ENCODE data around the gene NR5A2.

Gene NR5A2

DNA sequence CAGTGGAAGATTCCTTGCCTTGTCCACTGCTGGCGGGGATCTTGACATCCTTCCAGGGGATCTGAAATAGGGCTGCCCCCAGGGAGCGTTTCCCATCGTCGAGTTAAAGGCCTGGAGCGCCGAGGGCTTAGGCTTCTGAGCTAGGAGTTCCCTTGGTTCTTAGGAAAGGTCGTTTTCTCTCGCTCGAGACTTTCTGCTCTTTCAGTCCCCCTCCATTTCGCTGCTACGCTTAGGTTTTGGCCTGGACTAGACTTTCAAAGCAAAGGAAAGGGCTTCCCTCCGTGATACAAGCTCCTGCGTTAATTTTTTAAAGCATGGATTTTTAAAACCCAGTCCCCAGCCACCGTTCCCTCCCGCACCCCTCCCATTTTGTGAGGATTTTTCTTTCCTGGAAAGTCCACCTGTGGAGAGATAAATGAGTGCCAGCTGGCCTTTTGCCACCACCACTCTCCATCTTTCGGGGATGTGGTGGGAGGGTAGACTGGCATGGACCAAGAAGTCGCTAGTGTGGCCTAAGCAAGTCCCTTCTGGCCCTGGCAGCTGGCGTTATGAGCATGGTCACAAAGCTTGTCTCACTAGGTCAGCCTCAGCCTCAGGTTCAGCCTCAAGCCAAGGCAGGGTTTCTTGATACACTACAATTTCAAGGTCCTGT is 9.2 kb downstream of the NR5A2 start:
- no peak for DNase-seq (ENCODE audit: low read depth)

DNA sequence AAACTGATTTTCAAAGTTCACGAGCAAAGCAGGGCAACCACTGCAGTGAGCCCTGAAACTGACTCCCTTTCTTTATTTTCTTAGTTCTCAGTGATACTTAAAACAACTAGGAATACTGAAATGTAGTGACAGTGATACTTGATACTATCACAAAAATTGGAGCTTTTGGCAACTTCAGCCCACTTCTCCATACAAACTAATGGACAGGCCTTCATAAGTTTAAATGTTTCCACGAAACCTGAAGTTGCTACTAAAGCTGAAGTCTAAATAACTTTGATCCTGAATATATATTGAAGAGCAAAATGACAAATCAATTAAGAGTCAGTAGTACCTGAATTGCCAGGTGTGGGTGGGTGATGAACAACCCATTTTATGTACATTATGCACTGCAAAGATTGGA is 10.0 kb downstream of the NR5A2 start:
- no peak for DNase-seq (ENCODE audit: low read depth)

DNA sequence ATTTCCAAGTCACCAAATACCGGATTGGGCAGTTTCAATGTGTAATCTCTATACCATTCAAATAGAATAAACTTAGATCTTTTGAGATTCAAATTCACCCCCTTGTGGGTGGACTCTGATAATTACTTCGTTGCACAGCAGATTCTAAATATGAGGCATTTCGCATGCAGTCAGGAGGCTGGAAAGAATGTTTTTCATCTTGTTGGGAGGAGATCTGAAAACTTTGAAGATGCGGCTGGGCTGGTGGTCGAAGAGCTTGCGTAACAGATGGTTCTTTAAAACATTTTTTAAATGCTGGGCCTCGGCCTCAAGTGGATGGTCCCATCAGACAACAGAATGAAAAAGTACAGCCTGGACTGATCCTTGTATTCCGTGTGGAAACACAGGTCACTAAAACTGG is 10.4 kb downstream of the NR5A2 start:
- no peak for DNase-seq (ENCODE audit: low read depth)

DNA sequence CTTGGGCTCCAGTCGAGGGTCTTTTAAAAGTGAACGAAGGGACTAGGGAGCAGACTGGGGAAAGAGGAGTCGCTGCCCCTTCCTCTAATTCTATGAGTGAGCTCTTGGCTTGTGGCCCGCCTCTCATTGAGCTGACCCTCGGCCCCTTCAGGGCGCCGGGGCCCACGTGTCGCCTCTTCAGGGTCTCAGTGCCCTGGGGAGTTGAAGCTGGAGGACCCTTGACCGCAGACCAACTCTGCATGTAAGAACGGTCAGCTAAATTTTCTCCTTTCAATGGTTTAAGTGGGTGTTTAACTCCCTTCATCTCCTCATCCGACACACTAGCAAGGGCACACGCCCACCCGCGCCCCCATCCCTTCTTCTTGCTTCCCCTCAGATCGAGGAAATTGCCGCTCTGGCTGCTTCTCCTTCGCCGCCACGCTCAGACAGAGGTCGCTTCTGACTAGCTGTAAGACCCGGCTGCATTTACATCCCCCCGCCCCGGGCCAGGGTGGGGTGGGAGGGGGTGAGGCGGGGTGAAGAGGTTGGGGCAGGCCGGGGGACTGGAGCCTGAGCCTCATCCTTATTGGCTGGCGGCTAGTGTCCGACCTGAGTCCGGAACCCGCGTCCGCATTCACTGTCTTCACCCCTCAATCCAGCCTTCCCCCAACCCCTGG is 10.9 kb downstream of the NR5A2 start:
- DNase-seq (ENCODE audit: low read depth) = no peak

DNA sequence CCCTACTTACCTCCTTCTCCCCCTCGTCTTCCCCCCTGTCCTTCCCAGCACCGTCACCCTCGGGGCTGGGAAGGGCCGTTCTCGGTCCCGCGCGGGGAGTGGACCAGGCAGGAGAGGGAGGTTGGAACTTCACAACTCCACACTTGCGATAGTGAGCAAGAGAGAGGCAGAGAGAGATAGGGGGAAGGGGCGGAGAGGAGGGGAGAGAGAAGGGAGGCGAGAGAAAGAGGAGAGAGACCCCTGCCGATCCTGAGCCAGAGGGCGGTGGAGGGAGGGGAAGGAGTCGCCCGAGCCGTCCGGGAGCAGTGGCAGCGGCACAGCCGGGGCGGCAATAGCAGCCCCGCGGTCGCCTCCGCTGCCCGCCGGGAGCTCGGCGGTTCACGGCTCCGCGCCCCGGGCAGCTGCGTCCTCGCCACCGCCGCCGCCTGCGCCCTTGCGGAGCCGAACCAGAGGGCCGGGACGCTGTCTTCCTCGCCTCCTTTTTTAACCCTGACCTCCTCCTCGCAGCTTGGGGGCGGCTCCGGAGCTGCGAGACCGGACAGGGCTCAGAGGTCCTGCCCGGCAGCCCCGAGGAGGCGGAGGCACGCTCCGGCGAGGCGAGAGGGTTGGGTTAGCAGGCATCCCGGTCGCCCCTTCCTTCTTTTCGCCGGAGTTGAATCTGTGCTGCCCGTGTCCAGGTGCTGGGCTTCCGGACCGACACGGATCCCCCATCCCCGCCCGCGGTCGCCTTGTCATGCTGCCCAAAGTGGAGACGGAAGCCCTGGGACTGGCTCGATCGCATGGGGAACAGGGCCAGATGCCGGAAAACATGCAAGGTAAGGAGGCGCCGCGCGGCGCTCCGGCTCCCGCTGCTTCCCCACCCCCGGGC is 11.7 kb downstream of the NR5A2 start:
- DNase-seq (ENCODE audit: low read depth) = no peak

DNA sequence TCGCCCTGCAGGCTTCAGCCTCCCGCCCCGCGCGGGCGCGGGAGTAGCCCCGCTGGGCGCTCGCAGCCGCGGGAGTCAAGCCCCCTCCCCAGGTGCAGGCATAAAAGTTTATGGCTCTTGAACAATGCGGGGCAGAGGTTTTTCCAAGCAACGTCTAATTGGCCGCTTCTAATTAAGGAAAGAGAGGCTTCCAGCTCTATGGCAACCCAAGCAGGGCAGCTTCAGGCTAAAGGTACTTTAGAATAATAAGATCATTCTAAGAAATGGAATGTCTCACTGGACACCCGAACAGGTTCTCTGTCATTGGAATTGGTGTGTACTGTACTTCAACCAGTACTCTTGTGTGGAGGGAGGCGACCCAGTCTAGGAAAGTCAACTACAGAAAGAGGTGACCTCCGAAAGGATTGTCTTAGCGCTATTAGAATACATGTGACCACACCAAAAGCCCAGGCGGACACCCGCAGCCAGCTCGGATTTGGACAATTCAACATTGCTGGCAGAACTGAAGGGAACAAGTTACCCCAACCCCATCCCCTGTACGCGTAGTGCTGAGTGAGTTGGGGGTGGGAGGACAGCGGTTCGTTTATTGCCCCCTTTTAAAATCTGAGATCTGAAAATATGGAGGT is 12.5 kb downstream of the NR5A2 start:
- no peak for DNase-seq (ENCODE audit: low read depth)

DNA sequence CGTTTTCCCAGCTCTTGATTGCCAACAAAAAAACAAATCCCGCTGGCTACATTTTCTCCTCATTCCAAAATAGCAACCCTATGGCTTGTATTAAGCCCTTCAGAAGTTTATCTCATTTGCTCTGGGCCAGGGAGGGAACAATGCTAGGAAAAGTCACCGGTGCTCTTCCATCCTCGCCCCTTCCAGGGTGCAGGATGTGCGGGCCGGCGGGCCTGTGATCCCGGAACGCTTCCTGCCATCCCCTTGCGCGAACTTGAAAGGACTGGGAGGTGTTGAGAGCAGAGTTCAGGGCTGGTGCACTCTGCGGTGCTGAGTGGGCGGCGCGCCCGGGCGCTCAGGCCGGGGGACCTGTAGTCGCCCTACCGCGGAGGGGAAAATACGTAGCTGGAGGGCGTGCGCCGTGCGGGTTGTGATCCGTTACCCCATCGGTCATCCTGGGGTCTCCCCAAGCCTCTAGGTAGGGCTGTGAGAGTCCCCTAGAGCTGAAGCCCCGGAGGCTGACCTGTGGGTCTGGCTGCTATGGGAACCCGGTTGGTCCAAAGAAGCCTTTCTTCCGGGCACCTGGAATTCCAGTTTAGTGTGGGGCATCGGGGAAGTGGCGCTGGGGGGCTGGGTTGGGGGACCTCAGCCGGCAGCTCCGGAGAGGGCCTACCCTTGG is 13.1 kb downstream of the NR5A2 start:
- DNase-seq (ENCODE audit: low read depth) = no peak

DNA sequence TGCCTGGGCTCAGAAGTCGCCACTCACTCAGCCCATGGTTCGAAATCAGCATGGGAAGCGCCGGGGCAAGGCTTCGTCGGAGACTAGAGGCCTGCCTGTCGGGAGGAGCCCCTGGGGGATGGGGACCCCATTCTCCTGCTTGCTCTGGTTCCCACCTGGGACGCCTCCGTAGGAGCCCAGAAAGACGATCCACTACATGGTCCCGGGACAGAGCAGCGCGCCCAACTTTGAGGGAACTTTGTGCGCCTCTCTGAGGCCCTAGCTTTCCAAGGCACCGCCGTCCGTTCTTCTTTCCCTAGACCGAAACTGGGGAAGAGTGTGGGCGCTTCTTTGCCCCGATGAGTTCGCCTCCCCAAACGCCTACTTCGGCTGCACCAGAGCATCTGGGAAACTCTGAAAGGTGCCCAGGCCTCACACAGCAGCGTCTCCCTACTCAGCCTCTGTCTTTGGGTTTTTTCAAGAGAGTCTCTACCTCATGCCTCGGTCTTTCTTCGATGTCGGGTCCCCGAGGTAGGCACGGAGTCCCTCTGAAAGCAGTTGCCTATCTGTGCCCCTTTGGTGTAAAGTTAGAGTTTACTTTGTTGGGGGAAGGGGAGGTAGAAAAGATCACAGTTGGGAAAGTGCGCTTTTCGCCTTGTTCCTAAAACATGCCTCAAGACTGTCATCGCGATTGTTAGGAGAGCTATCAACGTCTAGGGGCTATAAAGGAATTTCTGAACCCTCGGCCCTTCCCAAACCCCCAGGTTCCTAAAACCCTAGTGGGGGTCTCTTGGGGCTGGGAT is 14.0 kb downstream of the NR5A2 start:
- no peak for DNase-seq (ENCODE audit: low read depth)

DNA sequence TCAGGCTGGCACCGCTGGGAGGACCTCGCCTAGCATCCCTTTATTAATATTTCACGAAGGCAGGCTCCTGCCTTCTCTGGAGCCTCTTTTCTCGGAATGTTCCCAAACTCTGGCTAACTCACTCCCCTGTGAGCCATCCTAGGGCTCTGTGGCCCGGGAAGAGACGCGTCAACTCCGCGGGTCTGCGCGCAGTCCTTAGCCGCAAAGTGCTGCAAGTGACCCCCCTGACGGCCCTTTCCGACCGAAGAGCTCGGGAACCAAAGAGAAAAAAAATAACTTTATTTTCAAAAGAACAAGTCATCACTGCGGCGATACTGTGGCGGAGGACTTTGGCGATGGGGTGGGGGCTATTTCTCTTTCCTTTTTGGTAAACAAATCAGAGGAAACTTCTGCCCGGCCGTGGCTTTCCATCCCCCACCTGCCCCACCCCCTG is 14.6 kb downstream of the NR5A2 start:
- DNase-seq (ENCODE audit: low read depth) = no peak

DNA sequence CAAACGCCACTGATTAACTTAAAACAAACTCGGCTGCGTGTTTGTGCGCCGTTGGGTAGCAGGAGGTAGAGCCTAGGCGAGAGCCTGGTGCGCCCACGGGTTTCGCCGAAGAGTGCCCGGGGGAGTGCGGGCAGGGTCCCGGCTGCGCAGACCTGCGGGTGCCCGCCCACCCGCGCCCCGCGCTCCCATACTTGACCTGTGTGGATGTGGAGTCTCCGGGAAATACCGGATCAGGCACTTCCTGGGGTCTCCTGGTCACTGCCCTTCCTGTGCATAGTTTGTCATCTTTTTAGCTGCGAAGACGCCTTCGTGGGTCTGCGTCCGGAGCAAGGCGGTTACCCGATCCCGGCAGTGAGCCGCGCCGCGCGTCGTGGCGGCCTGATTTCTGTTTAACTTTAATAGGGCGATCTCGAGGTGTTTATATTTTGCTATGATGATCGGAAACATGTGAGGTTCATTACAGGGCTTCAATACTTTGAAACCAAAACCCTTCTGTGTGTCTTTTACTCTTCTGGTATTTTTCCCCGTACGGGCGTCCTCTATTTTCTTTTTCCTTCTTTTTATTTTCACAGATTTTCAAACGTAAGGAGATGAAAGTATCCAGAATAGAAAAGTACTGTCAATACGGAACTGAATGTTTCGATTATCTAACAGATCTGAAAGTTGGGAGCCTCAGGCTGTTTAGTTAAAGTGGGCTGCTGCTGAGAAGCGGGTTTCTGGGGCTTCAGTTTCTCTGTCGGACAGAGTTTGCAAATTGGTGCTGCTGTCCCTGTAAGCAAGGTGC is 15.2 kb downstream of the NR5A2 start:
- no peak for DNase-seq (ENCODE audit: low read depth)

DNA sequence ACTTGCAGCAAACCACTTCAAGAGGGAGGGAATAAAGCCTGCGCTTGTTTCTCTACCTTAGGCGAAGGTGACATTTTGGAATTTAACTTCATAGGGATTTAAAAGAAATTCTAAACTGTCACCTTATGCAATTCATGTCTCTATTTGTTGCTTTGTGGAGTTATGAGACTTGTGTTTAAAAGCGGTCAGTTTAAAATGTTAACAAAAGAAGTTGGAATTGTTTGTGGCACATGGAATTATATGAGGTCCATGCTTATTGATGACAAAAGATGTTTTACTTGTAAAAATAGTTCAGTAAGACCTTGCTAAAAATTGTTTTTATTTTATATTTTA is 15.8 kb downstream of the NR5A2 start:
- no peak for DNase-seq (ENCODE audit: low read depth)

DNA sequence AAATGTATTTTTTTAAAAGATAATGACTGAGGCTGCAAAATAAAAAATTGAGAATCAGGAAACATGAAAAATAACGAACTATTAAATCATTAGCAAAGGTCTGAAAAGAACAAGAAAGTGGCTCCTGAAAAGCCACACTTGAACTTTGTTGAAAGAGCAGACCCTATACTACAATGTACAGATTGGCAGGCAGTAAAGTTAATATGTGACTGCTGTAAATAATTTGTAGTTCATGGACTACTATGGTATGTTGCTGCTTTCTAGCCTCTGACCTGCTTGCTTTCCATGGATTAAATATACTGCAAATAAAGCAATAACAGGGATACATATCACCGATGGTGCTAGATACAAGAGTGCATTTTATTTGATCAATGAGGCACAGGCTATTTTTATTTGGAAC is 18.6 kb downstream of the NR5A2 start:
- no peak for DNase-seq (ENCODE audit: low read depth)

DNA sequence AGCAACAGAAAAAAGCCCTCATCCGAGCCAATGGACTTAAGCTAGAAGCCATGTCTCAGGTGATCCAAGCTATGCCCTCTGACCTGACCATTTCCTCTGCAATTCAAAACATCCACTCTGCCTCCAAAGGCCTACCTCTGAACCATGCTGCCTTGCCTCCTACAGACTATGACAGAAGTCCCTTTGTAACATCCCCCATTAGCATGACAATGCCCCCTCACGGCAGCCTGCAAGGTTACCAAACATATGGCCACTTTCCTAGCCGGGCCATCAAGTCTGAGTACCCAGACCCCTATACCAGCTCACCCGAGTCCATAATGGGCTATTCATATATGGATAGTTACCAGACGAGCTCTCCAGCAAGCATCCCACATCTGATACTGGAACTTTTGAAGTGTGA is 20.7 kb downstream of the NR5A2 start:
- DNase-seq (ENCODE audit: low read depth) = no peak

DNA sequence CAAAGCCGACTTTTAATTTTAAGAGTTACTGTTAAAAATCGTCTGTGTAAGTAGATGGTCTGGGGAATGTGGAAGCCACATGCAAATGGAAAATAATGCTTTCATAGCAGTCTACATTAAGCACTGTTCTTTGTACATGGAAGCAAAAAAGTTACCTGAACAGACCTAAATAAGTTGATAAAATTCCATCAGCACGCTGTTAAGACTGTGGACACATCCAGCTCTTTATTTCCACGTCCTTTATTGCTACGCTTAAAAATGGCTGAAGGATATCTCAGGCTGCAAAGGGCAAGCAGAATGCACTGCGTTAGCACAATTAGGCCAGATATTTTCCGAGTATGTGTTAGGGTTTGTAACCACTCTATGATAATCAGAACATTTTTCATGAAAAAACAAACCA is 22.3 kb downstream of the NR5A2 start:
- DNase-seq (ENCODE audit: low read depth) = no peak

DNA sequence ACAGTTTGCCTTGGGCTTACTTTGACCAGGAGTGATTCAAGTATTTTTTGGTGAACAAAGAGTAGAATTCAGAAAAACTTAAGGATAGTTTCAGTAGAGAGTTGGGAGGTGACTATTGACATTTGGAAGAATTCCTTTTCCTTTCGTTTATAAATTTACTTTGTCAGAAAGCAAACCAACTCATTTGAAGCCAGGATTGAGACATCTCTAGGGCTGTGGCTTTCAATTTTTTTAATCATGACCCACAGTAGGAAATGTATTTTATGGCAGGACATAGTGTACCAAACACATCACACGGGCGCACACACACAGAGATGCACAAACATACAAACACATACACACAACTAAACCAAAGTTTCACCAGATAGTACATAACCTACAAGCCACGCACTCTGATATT is 24.1 kb downstream of the NR5A2 start:
- no peak for DNase-seq (ENCODE audit: low read depth)

DNA sequence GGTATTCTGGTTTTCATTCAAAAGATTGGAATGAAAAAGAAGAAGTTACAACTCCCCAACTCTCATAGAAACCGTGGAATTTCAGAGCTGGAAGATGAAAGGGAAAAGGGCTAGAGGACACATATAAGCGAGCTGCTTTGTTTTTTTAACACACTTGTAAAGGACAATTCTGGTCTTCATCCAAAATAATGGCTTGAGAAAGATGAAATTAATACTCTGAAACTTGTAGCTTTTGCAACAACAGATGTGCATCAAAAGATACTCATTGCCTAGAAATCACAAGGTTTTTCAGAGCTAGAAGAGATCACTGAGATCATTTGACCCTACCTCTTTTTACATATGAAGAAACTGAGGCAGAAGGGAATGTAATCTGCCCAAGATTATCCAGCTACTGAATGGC is 25.6 kb downstream of the NR5A2 start:
- no peak for DNase-seq (ENCODE audit: low read depth)

DNA sequence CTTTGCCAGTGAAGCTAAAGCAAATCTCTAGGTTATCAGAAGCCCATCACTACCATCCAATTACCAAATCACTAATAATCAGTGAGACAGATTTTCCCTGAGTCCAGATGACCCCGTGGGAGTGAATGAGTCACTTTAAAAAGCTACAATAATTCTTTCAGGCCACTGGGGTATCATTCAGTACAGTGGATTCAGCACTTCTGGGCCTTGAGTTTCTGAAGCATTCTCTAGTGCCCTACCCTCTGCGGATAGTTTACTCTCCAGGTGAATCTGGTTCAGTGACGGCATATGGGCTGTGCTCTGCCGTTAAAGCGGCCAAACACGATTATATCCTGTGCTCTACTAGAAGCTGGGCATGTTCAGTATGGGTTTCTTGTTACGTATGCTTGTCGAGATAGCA is 26.1 kb downstream of the NR5A2 start:
- DNase-seq (ENCODE audit: low read depth) = no peak

DNA sequence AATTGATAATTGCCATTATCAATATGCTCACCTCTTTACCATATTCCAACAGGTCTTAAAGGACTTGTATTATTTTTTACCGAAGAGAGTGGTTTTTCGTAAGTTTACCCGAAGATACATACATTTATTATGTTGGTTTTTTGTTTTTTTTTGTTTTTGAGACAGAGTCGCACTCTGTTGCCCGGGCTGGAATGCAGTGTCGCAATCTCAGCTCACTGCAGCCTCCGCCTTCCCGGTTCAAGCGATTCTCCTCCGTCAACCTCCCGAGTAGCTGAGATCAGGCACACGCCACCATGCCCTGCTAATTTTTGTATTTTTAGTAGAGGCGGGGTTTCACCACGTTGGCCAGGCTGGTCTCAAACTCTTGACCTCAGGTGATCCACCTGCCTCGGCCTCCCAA is 30.8 kb downstream of the NR5A2 start:
- no peak for DNase-seq (ENCODE audit: low read depth)

DNA sequence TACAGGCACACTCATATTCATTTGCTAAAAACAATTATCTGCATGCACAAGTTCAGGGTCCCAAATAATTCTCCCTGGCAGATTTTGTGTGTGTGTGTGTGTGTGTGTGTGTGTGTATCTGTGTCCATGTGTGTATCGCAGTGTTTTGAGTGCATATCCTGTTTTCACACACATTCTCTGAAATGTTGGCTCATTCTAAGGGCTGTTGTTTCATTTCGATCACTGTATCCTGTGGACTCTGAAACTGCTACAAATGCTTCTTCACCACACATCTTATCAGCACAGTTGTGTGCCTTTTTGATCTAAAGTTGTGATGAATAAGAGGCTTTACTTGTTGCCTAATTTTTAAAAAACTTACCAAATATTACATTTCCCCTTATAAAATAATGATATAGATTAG is 34.6 kb downstream of the NR5A2 start:
- no peak for DNase-seq (ENCODE audit: low read depth)

DNA sequence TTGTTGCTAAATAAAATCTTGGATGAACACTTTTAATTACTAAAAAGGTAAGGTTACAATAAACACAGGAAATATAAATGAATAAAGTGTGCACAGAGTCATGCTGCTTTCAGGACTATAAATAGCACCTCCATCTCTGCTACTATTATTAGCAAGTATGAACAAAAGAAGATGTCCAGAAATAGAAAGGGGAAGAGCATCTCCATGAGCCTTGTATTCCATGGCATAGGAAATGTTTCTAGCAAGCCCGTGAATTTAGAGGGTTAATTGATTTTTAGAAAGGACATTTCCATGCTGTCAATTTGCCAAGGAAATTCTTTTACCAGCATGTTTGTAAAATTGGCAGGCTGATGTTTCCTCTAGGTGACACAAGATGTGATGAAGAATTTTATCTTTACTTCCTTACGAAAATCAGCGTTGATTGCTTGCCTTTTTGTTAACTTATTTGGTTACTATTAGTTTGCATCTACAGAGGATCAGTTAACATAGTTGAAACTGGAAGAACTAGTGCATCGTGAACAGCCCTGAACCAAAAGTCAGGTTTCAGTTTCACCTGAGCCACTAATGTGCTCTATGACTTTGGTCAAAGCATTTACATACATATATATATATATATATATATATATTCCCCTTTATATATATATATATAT is 45.3 kb downstream of the NR5A2 start:
- no peak for DNase-seq (ENCODE audit: low read depth)
